Measurements from ENCODE around the gene MED25.

- TF ChIP-seq POLR2A (IDR thresholded peaks at IDR 0.05), result no peak
- TF ChIP-seq CTCF (IDR thresholded peaks at IDR 0.05), result no peak
Measured at GRCh38 chr19:49878744-49879070, 60.6 kb downstream of the MED25 start.

Data from Peyer's patch (tissue), 4 donors.